Activated B cell treated with CpG ODN at 0.5 μM for 24 hours (primary cell): Measurements from ENCODE around the gene ADGRB3. TPM values are rescaled to one million over a fixed set of nuclear protein-coding genes. Genes with fewer than 3 reads are reported as not detected.

Experiments
- ATAC-seq: fragments of 200-7000 bp; cut with Tn5 transposase; one replicate; pipeline ENCODE4 v1.10.0; 2021; ENCODE audit warnings: low read depth, mild to moderate bottlenecking, moderate library complexity
- CTCF ChIA-PET: fragments of 350-600 bp; sonication (Branson Sonifier 250); formaldehyde crosslinking; loops from one replicate; lab custom pipeline; 2021; ENCODE audit warnings: antibody characterized with exemption; lab: Charles Lee
- POLR2A ChIA-PET: fragments of 350-600 bp; sonication (Branson Sonifier 250); formaldehyde crosslinking; loops from one replicate; lab custom pipeline; 2021; ENCODE audit warnings: antibody characterized with exemption; lab: Charles Lee
- DNase-seq: peaks from one replicate; pipeline ENCODE4 v3.0.0; 2022
- H3K27ac Mint-ChIP-seq: one replicate; pipeline ENCODE4 v1.8.0; 2020; ENCODE audit warnings: mixed read lengths
- H3K27me3 Mint-ChIP-seq: one replicate; pipeline ENCODE4 v1.8.0; 2021; ENCODE audit warnings: mixed read lengths
- H3K36me3 Mint-ChIP-seq: one replicate; pipeline ENCODE4 v1.8.0; 2021; ENCODE audit warnings: low read depth, mixed read lengths
- H3K4me1 Mint-ChIP-seq: one replicate; pipeline ENCODE4 v1.8.0; 2021; ENCODE audit warnings: mixed read lengths
- H3K4me3 Mint-ChIP-seq: one replicate; pipeline ENCODE4 v1.8.0; 2020; ENCODE audit warnings: mild to moderate bottlenecking, mixed read lengths
- H3K9me3 Mint-ChIP-seq: one replicate; pipeline ENCODE4 v1.8.0; 2020; ENCODE audit warnings: mixed read lengths
- CTCF ChIP-seq: fragments of 200-600 bp; IDR thresholded peaks from one replicate; pipeline ENCODE4 v1.8.0; 2022; ENCODE audit warnings: antibody characterized with exemption, mild to moderate bottlenecking
- intact Hi-C: fragments of 100-400 bp; cut with micrococcal nuclease; formaldehyde crosslinking; loops from one replicate; pipeline ENCODE4 v1.15.1; 2024
- total RNA-seq: library from RNA; stranded (reverse); gene quantifications from 2 replicates; pipeline ENCODE4 v1.2.3, GENCODE V29; 2022

The ADGRB3 gene
- total RNA-seq, 1 donor from 2014 or later = not detected

DNA sequence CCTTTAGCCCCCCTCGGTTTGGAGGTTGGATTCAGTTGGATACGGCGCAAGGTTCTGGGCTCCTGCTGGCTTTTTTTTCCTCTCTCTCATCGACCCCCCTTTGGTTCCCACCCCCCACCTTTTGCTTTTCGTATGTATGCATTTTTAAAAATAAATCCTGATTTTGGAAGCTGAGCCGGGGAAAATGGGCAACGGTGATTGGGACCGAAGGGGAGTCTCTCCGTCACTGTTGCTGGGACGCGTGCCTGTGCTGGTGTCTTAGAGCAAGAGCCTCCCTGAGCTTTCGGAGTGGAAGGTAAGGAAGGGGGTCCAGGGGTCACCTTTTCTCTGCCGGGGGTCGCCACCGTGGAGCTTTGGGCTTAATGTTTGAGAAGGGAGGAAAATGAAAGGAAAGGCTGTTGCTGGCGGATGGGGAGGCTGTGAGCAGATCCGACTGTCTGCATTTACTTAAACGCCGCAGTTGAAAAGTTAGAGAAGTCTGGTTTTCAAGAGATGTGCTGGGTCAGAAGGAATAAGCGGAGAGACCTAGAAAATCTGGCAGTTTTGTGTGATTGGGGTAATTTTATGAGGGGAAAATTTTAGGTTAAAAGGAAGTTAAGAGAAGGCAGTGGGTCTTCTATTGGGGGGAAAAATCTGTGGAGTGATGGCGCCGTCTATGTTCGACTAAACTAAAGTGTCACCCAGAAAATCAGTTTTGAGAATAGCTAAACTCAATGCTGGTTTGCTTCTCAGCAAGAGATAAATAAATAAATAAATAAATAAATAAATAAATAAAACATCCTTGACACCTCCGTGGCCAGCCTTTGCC, 828 bp downstream of the ADGRB3 start:
- Mint-ChIP-seq H3K36me3 (no peaks in the 10 kb centered on the region), H3K4me3 (peak overlapping the region; percentile 83), H3K27me3 (peaks cover 43% of the 10 kb centered on the region), H3K9me3 (no peaks in the 10 kb centered on the region), H3K27ac (no peak overlapping the region), H3K4me1 (peaks cover 23% of the 10 kb centered on the region)
- ATAC-seq (no peak), DNase-seq (no peak)
- TF ChIP-seq CTCF = no peak
- intact Hi-C loops = loop anchor here (1.0 kb wide), 1 partner anchor 1472 kb away; no protein-coding TSS in a partner anchor
- POLR2A ChIA-PET = no interaction called here
- CTCF ChIA-PET = no interaction called here

GRCh38 chr6:68636666-68637065, 1.6 kb downstream of the ADGRB3 start:
- no peak for TF ChIP-seq CTCF
- H3K4me3 Mint-ChIP-seq = no peak overlapping the region
- peaks cover 23% of the 10 kb centered on the region for H3K4me1 Mint-ChIP-seq
- no peak for DNase-seq
- intact Hi-C loops = no loop called here
- POLR2A ChIA-PET = no interaction called here
- H3K27me3 Mint-ChIP-seq = peaks cover 43% of the 10 kb centered on the region
- no peaks in the 10 kb centered on the region for H3K9me3 Mint-ChIP-seq
- no peak overlapping the region for H3K27ac Mint-ChIP-seq
- CTCF ChIA-PET = no interaction called here
- ATAC-seq = no peak
- H3K36me3 Mint-ChIP-seq = no peaks in the 10 kb centered on the region

DNA sequence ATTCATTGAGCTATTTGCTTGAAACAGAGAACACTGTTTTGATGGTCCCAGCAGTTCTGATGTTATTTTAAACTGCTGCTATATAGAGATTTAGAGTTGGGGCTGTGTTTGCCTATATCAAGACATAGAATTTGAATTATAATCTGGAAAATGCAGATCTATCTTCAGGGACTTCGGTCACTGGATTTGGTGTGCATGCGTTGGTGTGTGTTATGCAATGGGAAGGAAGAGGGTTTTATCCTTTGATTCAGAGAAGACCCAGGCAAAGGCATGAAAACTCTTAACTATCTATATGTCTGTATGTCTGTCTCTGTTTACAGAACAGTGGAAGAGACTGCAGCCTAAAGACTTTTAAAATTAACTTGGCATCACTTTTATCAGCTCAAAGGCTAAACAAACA, 2.0 kb downstream of the ADGRB3 start:
- ATAC-seq (no peak), DNase-seq (no peak)
- Mint-ChIP-seq H3K4me3 (no peak overlapping the region), H3K27me3 (peaks cover 43% of the 10 kb centered on the region), H3K4me1 (peaks cover 23% of the 10 kb centered on the region), H3K9me3 (no peaks in the 10 kb centered on the region), H3K27ac (no peak overlapping the region), H3K36me3 (no peaks in the 10 kb centered on the region)
- no peak for TF ChIP-seq CTCF
- ChIA-PET CTCF (no interaction called here), POLR2A (no interaction called here)
- intact Hi-C loops = no loop called here

- Mint-ChIP-seq H3K27me3 (peaks cover 41% of the 10 kb centered on the region), H3K4me3 (no peak overlapping the region), H3K4me1 (peaks cover 23% of the 10 kb centered on the region), H3K36me3 (no peaks in the 10 kb centered on the region), H3K27ac (no peak overlapping the region), H3K9me3 (no peaks in the 10 kb centered on the region)
- CTCF ChIA-PET = no interaction called here
- POLR2A ChIA-PET = no interaction called here
- ATAC-seq (no peak), DNase-seq (no peak)
- TF ChIP-seq CTCF = no peak
- intact Hi-C loops = no loop called here
These were observed 2.7 kb downstream of the ADGRB3 start for GRCh38 chr6:68637782-68638181.

DNA sequence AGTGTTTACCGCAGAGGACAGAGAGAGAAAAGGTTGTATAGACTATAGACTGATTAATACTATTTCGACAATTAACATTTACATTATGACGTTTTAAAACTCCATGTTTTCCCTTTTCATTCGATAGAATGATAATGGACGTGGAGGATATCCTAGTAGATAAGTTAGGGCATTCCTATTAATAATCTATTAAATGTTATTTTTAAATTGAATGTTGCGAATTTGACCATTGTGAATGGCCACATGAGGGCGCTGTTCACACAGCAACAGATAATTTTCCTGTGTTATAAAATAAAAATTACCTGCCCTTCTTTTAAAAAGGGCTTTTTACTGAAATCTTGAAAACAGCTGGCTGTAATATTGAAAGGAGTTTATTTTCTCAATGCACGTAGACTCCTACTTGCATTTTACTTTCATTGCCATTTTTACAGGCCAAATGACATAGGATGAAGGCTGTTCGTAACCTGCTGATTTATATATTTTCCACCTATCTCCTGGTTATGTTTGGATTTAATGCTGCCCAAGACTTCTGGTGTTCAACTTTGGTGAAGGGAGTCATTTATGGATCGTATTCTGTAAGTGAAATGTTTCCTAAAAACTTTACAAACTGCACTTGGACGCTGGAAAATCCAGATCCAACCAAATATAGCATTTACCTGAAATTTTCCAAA, 3.3 kb downstream of the ADGRB3 start:
- intact Hi-C loops = no loop called here
- no peak for ATAC-seq
- TF ChIP-seq CTCF = no peak
- CTCF ChIA-PET = no interaction called here
- peaks cover 41% of the 10 kb centered on the region for H3K27me3 Mint-ChIP-seq
- no peaks in the 10 kb centered on the region for H3K36me3 Mint-ChIP-seq
- H3K27ac Mint-ChIP-seq = no peak overlapping the region
- DNase-seq = no peak
- peaks cover 23% of the 10 kb centered on the region for H3K4me1 Mint-ChIP-seq
- H3K4me3 Mint-ChIP-seq = no peak overlapping the region
- POLR2A ChIA-PET = no interaction called here
- no peaks in the 10 kb centered on the region for H3K9me3 Mint-ChIP-seq
